ENCODE results near the gene CNST. TPM values are rescaled to one million over a fixed set of nuclear protein-coding genes. Genes with fewer than 3 reads are reported as not detected.
"Not testable (repeated sequence)": the region's sequence is repeated elsewhere in the genome, so short reads cannot be mapped to it uniquely, and the experiment has no call there.

CNST gene
- total RNA-seq, 2 experiments from 2014 or later: 25.8 to 26.1 TPM

DNA sequence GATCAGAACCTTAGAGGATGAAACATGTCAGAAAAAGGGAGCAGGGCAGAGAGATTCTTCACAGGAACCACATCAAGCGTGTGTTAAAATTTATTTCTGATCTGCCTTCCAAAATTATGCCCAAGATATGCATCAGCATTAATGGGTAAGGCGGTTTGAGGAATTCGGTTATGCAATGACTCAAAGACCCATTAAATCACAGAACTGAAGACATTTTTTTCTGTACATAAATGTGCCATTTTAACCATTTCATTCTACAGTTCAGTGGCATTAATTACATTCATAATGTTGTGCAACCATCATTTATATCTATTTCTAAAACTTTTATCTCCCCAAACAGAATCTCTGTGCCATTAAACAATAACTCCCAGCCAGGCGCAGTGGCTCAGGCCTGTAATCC, 43.4 kb downstream of the CNST start:
- peak overlapping the region; percentile 76 for H3K27ac Mint-ChIP-seq
- H3K4me3 Mint-ChIP-seq: no peak overlapping the region
- peaks cover 29% of the 10 kb centered on the region for H3K36me3 Mint-ChIP-seq
- no peak for DNase-seq
- H3K4me1 Mint-ChIP-seq: peaks cover 46% of the 10 kb centered on the region
- H3K27me3 Mint-ChIP-seq: no peaks in the 10 kb centered on the region
- H3K9me3 Mint-ChIP-seq: peaks cover 3% of the 10 kb centered on the region

DNA sequence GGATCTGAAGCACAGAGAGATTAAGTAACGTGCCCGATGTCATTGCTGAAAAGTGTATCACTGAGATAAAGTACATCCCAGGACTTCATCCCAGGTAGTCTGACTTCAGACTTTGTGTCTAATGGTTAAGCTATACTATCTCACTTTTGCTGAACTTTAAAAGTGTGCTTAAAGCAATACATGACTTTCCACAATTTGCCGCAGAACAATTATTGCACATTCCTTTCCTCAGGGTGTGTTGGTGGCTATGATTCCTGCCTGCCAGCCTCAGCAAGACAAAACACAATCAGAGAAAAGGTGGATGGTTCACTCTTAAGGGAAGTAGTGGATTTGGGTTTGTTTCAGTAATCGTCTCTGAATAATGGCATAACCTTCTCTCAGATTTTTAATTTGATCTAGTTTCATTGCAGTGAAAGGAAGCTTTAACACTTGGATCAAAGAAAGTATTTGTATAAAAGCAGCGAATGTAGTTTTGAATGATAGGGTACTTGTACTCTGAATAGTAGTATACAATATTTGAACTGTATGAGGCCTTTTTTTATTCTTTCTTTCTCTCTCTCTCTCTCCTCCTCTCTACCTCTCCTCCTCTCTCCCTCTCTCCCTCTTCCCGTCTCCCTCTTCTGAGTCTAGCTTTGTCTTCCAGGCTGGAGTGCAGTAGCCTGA, 47.0 kb downstream of the CNST start:
- H3K36me3 Mint-ChIP-seq: peaks cover 21% of the 10 kb centered on the region
- DNase-seq: no peak
- H3K4me1 Mint-ChIP-seq: peaks cover 47% of the 10 kb centered on the region
- no peak overlapping the region for H3K4me3 Mint-ChIP-seq
- no peaks in the 10 kb centered on the region for H3K27me3 Mint-ChIP-seq
- H3K9me3 Mint-ChIP-seq: peaks cover 3% of the 10 kb centered on the region
- H3K27ac Mint-ChIP-seq: peak overlapping the region; percentile 31

DNA sequence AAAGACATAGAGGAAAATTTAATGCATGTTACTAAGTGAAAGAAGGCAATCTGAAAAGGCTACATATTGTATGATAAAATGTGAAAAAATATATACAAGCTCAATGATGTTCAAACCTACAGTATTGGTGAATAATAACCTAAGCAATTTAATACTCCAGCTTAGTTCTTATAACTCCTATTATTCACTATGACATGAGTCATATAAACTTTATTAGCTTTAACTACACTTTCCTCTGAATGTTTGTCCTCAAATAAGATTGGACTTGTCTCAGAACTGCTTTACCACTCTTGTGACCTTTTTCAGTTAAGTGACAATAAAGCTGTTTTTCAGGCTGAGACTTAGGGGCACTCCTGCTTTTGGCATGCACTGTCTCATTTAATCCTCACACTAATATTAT, 50.9 kb downstream of the CNST start:
- H3K4me1 Mint-ChIP-seq: peaks cover 17% of the 10 kb centered on the region
- no peaks in the 10 kb centered on the region for H3K27me3 Mint-ChIP-seq
- H3K36me3 Mint-ChIP-seq: peaks cover 15% of the 10 kb centered on the region
- H3K9me3 Mint-ChIP-seq: no peaks in the 10 kb centered on the region
- no peak overlapping the region for H3K27ac Mint-ChIP-seq
- no peak overlapping the region for H3K4me3 Mint-ChIP-seq
- DNase-seq: no peak

DNA sequence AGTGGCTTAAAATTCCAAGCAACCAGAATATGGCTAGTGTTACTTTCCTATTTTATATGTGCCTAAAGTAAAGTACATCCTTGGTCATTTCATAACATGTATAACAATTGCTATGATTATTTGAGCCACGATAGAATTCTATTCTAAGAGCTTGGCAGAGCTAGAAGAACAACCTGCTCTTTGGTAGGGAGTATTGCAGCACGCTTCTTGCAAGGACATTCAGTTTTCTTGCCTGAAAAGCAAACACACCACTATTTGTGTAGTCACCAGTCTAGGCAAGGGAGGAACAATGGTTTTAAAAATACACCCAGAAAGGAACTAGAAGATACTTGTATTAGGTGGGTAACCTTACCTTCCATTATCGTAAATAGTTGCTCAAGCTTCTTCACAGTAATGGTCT, 51.5 kb downstream of the CNST start:
- H3K4me3 Mint-ChIP-seq: no peak overlapping the region

DNA sequence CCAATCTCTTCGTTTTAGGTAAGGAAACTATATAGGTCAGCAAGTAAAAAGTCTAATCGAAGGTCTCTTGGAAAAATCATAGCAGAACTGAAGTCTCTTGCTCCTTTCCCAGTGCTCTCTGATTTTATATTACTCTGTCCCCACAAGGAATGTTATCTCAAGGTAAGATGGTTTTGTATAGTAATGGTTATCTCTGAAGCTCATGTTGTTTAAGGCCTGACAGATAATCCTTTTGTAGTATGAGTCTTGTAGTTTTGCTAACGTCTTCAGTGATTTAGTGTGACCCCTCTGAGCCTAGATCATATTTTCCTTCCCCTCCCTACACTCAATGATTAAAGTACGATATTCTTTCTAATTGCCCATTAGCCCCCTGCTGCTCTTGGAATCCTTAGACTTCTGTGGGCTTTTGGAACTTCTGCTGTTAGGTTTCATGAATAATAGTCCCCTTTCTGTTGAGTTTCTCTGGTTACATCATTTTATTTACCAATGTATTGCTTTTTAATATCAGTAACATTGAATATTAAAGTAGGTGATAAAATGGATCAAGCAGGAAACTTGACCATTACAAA, 52.1 kb downstream of the CNST start:
- Mint-ChIP-seq H3K27ac (no peak overlapping the region), H3K27me3 (no peaks in the 10 kb centered on the region), H3K4me1 (peaks cover 11% of the 10 kb centered on the region), H3K9me3 (no peaks in the 10 kb centered on the region), H3K4me3 (no peak overlapping the region), H3K36me3 (peaks cover 18% of the 10 kb centered on the region)
- no peak for DNase-seq

More for the DNA sequence above, 51.5 kb downstream of the CNST start:
- H3K9me3 Mint-ChIP-seq: no peaks in the 10 kb centered on the region
- H3K27me3 Mint-ChIP-seq: no peaks in the 10 kb centered on the region
- H3K36me3 Mint-ChIP-seq: peaks cover 18% of the 10 kb centered on the region
- DNase-seq: no peak
- peaks cover 14% of the 10 kb centered on the region for H3K4me1 Mint-ChIP-seq
- peak overlapping the region; percentile 19 for H3K27ac Mint-ChIP-seq

DNA sequence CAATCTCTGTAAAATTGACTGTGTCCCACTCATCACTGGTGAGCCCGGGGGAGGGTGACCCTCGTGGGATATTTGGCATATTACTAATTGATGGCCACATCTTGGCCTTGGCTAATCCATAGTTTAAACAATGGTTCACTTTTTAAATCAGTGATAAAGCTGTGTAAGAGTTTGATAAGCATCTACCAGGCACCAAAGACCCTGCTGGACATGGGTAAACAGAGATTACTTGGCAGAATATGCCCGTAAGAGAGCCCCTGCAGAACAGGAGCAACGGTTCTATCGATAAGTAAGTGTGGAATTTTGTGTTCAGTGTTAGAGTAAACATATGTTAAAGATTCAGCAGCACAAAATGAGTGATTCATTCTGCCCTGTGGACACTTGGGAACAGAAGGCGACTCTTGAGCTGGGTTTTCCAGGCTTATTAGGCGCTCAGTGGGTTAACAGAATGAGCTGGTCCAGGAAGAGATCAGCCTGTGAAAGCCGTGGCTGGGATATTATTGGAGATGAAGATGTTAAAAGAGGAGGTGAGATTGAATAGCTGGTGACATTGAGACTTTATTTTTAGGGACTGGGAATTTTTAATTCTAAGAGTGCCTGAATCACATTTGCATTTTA, 55.9 kb downstream of the CNST start:
- peaks cover 24% of the 10 kb centered on the region for H3K36me3 Mint-ChIP-seq
- DNase-seq: no peak
- no peaks in the 10 kb centered on the region for H3K9me3 Mint-ChIP-seq
- H3K4me3 Mint-ChIP-seq: no peak overlapping the region
- H3K27me3 Mint-ChIP-seq: no peaks in the 10 kb centered on the region
- peaks cover 3% of the 10 kb centered on the region for H3K4me1 Mint-ChIP-seq
- H3K27ac Mint-ChIP-seq: peak overlapping the region; percentile 74

DNA sequence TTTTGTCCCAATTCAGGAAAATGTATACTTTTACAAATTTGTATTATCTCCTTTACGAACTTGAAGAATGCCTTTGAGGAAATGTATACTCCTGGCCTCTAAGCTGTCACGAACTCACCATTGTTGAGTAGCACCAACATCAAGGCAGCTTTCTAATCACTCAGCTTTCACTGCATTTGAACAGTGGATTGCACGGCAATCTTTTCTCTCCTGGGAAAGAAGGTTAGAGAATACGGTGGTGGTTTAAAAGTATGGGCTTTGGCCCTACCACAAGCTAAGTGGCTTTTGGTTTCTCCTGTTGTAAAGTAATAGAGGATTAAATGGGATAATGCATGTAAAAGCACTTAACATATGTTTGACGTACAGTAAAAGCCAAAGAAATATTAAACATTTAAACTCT, 57.8 kb downstream of the CNST start:
- H3K9me3 Mint-ChIP-seq: no peaks in the 10 kb centered on the region
- no peaks in the 10 kb centered on the region for H3K27me3 Mint-ChIP-seq
- H3K27ac Mint-ChIP-seq: no peak overlapping the region
- H3K4me3 Mint-ChIP-seq: no peak overlapping the region
- H3K36me3 Mint-ChIP-seq: peaks cover 28% of the 10 kb centered on the region
- peaks cover 9% of the 10 kb centered on the region for H3K4me1 Mint-ChIP-seq
- no peak for DNase-seq

DNA sequence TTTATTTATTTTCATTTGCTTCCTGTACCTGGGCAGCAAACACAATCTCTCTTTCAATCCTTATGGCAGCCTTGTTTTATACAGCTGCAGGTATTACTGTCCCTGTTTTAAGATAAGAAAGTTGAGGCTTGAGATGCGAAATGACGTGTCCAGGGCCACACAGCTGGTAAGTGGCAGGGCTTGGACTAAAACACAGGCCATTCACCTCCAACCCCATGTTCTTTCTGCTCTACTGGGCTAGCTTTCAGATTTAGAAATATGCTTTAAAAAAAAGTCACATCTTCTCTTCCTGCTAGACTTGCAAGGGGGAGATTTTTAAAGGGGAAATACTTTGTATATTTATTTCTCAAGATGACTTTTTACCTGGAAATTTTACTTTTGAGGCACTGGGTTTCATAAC, 62.8 kb downstream of the CNST start:
- H3K4me1 Mint-ChIP-seq: peaks cover 16% of the 10 kb centered on the region

DNA sequence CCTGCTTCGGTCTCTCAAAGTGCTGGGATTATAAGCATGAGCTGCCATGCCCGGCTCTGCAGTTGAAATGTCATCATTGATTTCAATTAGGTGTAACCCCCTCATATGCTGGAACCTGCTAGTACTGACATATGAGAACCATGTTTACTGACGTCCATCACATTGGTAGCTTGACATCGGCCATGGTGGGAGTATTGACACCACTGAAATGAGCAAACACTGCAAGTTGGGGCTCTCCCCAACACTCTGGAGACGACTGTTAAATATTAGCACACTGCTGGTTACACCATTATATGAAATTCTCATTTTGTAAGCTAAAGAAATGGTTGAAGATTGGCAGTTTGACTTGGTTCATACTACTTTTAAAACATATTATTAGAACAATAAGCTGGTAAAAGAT, 63.7 kb downstream of the CNST start:
- Mint-ChIP-seq H3K27ac (peak overlapping the region; percentile 17), H3K4me3 (no peak overlapping the region), H3K9me3 (no peaks in the 10 kb centered on the region), H3K27me3 (no peaks in the 10 kb centered on the region), H3K36me3 (peaks cover 25% of the 10 kb centered on the region), H3K4me1 (peaks cover 16% of the 10 kb centered on the region)
- DNase-seq: no peak

More for the DNA sequence above, 62.8 kb downstream of the CNST start:
- H3K9me3 Mint-ChIP-seq: no peaks in the 10 kb centered on the region
- DNase-seq: no peak
- no peak overlapping the region for H3K4me3 Mint-ChIP-seq
- no peaks in the 10 kb centered on the region for H3K27me3 Mint-ChIP-seq
- H3K36me3 Mint-ChIP-seq: peaks cover 22% of the 10 kb centered on the region
- H3K27ac Mint-ChIP-seq: peak overlapping the region; percentile 81

DNA sequence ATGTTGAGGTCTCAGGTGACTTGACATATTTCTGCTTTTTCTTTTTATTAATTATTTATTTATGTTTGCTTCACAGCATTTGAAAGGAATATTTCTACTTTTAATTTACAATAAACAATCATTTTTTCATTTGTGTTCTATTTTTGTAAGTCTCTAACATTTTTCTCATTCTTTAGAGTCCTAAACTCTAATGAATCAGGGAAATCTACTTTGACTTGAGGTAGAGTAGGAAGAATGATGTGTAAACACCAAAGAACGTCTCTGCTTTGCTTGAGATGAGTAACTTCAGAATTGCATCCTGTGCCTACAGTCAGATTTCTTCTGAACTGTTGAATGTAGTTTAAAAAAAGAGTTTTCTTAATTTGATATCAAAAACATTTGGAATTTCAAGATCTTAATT, 65.2 kb downstream of the CNST start:
- Mint-ChIP-seq H3K27ac (no peak overlapping the region), H3K9me3 (no peaks in the 10 kb centered on the region), H3K27me3 (no peaks in the 10 kb centered on the region), H3K4me3 (no peak overlapping the region), H3K4me1 (peaks cover 16% of the 10 kb centered on the region), H3K36me3 (peaks cover 22% of the 10 kb centered on the region)
- DNase-seq: no peak

DNA sequence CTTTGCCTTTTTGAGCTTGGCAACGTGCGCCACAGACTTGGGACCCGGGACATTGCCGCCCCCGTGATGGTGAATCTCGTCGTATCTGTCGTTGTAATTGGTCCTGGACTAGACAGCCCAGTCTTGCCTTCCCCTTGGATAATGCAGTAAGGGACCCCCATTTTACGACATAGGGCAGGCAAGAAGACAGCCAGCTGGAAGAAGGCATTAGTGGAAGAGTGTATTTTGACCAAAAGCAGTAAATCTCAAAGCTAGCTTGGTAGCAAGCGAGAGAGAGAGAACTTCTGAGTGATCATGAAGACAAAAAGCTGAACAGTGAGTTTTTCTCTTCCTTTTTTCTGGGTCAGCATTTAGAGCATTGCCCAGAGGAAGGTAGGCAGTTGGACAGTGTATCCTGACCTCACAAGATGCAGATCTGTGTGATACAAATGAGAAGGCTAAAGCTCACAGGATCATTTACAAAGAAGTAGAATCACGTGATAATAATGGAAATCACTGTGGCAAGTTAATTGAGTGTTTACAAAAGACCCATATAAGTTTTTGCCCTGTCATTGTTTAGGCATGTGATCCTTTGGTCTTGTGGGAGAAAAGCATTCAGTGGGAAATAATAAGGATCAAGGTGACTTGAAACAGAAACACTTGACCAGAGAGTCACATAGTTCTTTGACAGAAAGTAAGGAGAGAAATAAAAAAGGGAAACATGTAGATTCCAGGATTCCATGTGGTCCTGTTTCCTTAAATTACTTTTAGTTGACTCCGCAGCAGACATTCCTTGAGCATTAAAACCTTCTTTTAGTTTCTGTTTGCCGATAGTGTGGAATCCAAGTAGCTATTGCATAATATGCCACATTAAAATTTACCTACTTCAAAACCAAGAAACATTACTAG, 66.3 kb downstream of the CNST start:
- H3K4me3 Mint-ChIP-seq: no peak overlapping the region
- no peaks in the 10 kb centered on the region for H3K9me3 Mint-ChIP-seq
- H3K27ac Mint-ChIP-seq: no peak overlapping the region
- no peaks in the 10 kb centered on the region for H3K27me3 Mint-ChIP-seq
- DNase-seq: no peak
- H3K4me1 Mint-ChIP-seq: peaks cover 16% of the 10 kb centered on the region
- H3K36me3 Mint-ChIP-seq: peaks cover 14% of the 10 kb centered on the region

DNA sequence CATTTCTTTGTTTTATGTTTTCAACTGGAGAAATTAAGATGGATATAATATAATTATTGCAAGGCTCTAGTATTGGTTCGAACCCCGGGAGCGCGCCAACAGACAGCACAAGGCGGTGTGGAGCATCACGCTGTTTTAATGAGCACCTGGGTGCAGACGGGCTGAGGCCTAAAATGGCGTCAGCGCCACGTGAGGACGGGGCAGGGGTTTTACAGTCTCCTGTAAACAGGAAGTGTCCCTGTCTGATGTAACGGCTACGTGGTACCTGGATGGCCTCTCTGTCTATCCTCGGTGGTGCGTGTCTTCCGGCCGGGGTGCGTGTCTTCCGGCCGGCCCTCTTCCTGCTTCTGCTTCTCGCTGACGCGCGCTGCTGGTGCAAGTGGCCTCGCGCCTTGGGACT, 68.4 kb downstream of the CNST start:
- not testable (repeated sequence) for DNase-seq, H3K27me3 Mint-ChIP-seq, H3K27ac Mint-ChIP-seq, H3K4me3 Mint-ChIP-seq, H3K9me3 Mint-ChIP-seq, H3K4me1 Mint-ChIP-seq
- H3K36me3 Mint-ChIP-seq: peaks cover 11% of the 10 kb centered on the region

DNA sequence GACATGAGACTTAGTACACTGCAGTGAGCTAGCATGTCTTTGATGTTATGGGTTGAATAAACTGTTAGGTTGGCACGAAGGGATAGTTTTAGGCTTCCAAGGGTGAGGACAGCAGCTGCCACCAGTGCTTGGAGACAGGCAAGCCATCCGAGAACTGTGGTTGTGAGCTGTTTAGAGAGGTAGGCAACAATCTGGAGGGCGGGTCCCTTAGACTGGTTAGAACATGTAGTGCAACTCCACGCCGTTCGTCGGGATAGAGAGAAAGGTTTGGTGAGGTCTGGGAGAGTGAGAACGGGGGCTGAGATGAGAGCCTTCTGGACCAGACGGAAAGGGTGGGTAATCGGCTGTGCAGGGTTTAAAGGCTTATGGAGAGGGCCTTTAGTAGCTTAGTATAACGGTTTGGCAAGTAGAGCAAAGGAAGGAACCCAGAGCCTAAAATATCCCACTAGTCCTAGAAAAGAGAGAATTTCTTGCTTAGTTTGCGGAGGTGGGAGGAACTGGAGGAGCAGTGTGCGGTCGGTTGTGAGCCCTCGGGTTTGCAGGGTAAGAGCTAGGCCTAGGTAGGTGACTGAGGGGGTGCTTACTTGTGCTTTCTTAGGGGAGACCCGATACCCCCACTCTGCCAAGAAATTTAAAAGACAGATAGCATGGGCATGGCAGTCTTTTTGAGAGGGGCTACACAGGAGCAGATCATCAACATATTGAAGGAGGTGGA, 72.8 kb downstream of the CNST start:
- Mint-ChIP-seq H3K4me1 (peaks cover 2% of the 10 kb centered on the region), H3K9me3 (peaks cover 3% of the 10 kb centered on the region), H3K27me3 (no peaks in the 10 kb centered on the region), H3K4me3 (no peak overlapping the region), H3K36me3 (peaks cover 18% of the 10 kb centered on the region), H3K27ac (no peak overlapping the region)
- no peak for DNase-seq

DNA sequence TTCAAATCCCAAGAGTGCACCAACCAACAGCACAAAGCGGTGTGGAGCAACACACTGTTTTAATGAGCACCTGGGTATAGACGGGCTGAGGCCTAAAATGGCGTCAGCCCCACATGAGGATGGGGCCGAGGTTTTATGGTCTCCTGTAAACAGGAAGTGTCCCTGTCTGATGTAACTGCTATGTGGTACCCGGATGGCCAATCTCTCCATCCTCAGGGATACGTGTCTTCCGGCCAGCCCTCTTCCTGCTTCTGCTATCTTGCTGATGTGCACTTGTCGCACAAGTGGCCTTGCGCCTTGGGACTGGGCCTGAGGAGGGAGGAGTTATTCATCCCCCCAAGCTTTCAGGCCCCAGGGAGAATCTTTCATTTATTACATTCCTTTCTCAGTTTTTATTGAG, 73.5 kb downstream of the CNST start:
- Mint-ChIP-seq H3K36me3 (peaks cover 22% of the 10 kb centered on the region), H3K27ac (no peak overlapping the region), H3K4me1 (peaks cover 2% of the 10 kb centered on the region), H3K9me3 (peaks cover 3% of the 10 kb centered on the region), H3K27me3 (no peaks in the 10 kb centered on the region), H3K4me3 (no peak overlapping the region)
- no peak for DNase-seq

DNA sequence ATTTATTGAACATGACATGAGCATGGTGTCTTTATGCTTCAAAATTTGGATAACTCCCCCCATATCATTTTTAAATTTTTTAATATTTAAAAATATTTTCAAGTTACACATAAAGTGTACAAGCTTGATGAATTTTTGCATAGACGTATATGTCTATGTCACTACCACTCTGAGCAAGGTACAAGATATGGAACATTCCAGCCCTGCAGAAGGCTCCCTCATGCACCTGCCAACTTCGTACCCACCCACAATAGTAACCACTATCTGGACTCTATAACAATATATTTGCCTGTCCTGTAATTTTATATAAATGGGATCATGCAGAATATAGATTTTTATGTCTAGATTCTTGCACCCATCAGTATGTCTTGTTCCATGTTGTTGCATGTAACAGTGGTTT, 74.5 kb downstream of the CNST start:
- Mint-ChIP-seq H3K4me3 (no peak overlapping the region), H3K27ac (no peak overlapping the region), H3K36me3 (peaks cover 22% of the 10 kb centered on the region), H3K9me3 (peaks cover 3% of the 10 kb centered on the region), H3K27me3 (no peaks in the 10 kb centered on the region), H3K4me1 (peaks cover 5% of the 10 kb centered on the region)
- DNase-seq: no peak

Measured in activated naive CD8-positive, alpha-beta T cell treated with anti-CD3 and anti-CD28 coated beads for 36 hours (primary cell).